Endometrium (tissue), 2 donors: ENCODE data around the gene DPP8.

ENCODE experiments used
- FAIRE-seq: peaks from 2 replicates; lab custom pipeline; 2012; peaks lifted over from hg19 to GRCh38; lab: Jason Lieb, UNC
- donor health status: control.
- donor health status: control.

DPP8 gene

DNA sequence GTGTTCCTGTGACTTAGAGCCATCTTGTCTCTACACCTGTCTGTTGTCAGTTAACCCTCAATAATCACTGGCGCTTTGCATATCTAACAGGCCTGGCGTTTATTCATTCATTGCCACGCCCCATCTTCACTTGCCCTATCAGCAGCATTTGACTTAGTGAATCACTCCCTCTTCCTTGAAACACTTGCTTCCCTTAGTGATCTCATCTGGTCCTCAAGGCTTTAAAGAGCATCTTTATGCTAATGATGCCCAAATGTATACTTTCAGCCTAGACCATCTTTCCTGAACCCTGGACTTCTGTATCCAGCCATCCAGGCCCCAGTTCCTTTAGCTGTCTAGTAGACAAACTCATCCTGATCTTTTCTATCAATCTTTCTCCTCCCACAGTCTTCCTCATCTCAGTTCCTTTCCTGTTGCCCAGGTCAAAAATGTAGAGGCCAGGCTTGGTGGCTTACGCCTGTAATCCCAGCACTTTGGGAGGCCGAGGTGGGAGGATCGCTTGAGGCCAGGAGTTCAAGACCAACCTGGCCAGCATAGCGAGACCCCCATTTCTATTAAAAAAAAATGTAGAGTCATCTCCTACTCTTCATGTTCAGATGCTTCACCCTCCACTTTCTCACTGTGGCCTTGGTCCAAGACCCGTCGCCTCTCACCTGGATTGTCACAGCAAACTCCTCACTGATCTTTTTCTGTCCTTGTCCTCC lies 93.4 kb downstream of the DPP8 start:
- no peak for FAIRE-seq

DNA sequence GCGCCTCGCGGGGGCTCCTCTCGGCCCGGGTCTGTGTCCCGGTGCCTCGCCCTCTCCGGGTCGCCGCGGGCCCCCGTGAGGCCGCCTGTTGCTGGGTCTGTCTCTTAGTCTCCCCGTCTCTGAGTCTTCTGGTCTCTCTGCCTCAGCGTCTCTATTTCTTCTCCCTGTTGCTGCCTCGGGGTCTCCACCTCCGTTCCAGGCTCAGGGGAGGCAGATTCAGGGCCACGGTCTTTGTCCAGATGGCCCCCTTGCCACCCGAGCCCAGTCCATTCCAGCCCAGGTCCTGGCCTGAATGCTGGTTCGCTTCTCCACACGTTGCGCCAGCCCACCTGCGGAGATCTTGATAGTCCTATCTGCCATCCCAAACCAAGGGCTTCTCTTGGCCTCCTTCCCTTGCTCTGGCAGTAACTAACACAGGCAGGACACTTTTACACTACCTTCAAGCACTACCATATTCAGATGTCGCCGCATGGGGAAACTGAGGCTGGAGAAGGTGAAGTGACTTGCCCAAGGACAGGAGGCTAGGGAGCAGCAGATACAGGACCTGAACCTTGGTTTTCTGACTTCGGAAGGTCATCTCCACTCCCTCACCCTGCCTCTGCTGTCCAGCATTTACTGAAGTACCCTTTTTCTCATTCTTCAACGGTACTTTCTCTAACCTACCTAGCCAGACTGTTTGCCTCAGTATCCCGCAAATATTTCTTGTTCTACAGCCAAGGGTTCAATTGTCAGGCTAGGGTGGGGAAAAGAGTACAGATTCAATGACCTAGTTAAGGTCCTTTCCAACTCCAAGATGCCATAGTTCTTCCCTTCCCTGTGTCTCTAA lies 94.1 kb downstream of the DPP8 start:
- no peak for FAIRE-seq

DNA sequence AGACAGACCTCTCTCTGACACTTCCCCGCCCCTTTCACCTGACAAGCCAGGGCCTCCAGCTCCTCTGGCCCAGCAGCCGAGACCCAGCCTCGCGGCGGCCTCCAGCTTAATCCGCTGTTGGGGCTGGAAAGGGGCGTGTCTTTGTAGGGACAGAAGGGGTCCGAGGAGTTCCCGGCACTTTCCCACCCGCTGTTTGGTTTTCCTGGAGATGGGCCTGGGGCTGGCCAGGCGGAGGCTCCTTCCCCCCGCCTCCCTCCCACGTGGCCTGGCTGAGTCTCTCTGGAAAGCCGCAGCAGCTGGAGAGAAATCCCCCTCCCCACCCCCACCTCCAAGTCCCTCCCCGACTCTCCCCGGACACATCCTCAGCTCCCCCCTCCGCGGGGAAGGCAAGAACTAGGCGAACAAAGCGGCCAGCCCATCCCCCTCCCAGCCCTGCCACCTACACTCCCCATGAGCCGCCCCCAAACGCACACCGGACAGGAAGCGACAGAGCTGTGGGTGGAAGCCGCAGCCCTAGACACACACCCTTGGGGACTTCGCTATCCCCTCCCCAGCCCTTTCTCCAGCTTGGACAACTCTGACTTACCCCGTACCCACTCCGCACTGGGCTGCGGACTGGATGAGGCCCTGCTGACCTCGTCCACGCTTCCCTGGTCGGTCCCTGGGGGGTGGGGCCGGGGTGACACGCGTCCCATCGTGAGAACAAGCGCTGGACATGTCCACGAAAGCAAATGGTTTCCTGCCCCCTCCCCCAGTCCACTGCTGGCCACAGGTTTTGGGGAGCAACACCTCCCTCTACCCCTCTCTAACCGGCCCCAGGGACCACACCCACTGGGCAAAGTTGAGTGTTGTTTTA lies 95.9 kb downstream of the DPP8 start:
- FAIRE-seq, result no peak

DNA sequence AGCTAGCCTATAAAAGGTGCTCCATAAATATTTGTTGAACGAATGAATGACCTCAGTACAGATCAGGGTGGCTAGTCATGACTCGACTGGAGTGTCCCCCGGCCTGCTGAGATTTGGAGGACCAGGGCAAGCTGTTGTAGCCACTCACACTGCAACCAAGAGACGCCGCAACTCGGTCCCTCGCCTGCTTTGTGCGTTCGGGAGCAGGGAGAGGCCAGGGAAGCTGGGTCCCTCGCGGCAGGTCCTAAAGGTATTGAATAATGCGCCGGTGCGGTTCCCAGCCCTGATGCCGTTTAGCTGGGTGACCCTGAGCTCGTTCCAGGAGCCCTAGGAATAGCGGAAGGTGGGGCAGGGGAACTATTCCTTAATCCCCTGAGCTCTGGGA lies 96.5 kb downstream of the DPP8 start:
- no peak for FAIRE-seq

DNA sequence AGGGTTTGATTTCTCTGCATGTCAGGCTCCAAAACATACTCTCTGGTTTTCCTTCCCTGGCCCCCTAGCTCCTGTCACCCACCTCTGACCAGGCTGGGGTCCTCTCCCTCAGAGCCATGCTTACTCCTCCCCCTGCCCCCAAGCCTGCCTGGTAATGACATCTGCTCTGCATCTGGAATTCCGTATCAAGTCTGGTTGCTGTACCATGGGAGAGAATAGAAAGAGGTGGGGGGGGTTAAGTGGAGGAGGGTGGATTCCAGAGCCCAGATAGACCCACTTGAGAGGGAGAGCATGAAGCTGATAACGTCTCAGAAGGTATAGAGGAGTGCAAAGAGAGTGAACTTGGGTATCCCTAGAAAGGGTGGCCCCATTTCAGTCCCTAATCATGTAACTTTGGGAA lies 98.9 kb downstream of the DPP8 start:
- FAIRE-seq, result no peak

DNA sequence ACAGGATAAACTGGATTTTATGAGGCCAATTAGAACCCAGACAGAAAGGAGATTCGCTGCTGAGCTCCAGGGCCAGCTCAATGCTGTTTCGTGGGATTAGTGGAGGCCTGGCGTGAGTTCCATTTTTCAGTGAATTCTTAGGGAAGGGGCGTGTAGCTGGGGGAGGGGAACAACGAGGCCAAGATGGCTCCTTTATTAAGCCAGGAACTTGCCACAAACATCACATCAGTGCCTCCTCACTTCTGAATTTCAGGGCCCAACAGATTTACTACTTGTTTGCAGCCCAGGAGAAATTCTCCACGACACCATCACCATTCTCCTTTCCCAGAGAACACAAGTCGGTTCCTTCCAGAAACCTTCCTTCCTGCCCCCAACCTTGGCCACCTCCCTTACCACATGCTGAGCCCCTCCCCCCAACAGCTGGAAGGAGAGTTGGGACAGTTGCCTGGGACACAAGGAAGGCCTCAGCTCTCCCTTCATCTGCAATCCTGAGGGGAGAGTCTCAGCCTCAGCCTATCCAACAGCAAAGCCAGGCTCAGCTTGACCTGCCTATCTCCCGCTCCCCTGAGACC lies 100.6 kb downstream of the DPP8 start:
- FAIRE-seq, result no peak

DNA sequence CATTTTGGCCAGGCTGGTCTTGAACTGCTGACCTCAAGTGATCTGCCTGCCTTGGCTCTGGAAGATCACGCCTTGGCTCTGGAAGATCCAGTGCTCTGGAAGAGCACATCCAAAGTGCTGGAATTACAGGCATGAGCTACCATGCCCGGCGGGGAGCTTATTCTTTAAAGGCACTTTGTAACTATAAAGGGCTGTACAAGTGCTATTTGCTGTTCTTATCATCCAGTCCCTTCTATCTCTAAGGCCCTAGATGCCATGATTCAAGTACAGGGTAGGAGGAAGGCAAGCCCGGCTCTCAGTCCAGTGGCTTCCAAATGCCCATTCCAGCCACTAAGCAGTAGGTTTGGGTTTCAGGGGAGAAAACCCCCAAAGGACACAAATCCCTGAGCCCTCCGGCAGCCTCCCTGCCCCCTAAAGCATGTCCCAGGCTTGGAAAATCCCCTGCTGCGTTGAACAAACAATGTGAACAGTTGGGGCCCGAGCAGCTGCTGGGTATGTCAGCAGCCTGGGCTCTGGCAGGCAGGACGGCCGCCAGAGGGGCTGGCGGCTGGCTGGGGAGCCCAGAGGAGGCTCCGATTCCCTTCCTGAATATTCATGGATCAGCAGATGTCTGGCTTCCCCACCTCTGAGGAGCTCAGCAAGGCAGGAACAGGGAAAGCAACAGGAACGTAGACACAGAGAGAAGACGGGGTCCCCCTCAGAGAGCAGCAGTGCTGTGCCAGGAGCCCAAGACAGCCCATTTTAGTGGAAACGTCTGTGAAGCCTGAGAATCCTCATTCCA lies 102.5 kb downstream of the DPP8 start:
- FAIRE-seq, result no peak

DNA sequence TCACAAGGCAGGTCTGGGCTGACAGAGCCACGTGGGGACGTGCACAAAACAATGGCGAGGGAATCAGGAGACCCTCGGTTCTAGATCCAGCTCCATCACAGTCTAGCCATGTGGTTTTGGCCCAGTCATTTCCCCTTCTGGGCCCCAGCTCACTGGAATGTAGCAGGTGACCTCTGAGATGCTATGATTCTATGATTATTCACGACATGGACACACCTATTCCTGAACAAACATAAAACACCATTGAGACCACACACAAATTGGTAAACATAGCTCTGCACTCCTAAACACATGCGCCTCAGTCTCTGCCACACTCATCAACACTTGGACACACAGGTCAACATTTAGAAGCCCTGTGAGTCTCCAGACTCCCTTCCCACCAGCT lies 103.7 kb downstream of the DPP8 start:
- no peak for FAIRE-seq

DNA sequence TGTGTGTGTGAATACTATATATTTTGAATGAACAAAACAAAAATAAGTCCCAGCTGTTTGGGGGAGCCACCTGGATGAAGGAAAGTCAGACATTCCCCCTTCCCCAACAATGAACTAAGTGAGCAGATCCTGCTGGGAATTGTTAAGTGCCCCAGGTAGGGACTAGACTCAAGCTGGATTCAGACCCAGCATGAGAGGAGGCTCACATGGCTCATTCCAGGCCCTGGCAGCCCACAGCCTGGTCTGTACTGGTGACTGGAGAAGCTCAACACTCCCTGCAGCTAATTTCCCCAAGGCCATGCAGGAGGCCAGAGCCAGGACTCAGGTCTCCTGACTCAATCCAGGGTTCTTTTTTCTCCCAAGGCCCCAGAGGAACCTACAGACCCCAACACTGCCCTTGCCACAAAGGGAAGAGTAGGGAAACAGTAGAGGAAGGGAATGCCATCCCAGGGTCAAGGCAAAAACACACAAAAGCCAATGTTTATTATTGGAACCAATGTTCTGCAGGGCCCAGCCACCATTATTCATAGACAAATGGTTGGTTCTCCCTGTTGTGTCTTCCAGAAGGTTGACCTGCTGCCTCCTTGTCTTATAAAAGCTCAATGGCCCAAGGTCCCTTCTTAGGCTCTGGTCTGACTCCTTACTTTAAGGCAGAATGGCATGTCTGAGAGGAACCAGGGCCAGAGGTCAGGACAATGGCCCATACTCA lies 104.3 kb downstream of the DPP8 start:
- FAIRE-seq, result no peak

DNA sequence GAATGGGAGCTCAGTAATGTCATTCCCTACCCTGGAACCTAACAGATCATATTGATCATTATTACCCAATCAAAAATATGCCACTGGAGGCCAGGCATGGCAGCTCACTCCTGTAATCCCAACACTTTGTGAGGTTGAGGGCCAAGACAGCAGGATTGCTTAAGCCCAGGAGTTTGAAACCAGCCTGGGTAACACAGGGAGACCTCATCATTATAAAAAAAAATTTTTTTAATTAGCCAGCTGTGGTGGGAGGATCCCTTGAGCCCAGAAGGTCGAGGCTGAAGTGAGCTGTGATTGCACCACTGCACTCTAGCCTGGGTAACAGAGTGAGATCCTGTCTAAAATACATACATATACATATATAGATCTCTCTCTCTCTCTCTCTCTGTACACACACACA lies 104.9 kb downstream of the DPP8 start:
- no peak for FAIRE-seq

DNA sequence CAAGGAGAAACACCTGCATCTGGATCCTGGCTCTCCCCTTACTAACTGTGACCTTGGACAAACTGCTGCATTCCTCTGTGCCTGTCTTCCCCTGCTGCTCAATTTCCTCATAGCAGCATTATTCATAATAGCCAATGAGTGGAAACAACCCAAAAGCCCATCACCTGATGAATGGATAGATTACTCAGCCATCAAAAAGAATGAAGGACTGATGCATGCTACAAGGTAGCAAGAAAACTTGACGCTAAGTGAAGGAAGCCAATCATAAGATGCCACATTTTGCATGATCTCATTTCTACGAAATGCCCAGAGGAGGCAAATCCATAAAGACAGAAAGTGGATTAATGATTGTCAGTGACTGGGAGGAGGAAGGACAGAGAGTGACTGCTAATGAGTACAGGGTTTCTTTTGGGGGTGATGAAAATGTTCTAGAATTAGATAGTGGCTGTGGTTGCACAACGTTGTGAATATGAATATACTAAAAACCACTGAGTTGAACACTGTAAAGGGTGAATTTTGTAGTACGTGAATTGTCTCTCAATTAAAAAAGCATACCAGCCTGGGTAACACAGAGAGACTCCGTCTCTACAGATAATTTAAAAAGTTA lies 105.9 kb downstream of the DPP8 start:
- no peak for FAIRE-seq

DNA sequence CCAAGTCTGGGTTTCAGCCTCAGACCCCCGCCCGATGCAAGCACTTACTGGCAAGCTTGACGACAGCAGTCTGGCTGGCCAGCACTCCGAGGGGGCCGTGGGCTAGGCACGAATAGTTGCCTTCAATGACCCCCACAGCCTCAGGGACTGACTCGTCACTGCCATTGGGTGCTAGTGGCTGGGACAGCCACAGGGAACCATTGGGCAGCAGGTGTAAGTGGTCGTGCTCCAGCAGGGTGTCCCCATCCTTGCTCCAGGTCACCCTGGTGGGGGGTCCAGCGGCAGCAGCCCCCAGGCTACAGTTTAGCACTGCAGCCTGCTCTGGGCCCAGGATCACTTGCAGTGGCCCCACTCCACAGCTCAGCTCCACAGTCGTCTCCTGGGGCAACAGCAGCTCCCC lies 106.5 kb downstream of the DPP8 start:
- FAIRE-seq, result no peak

DNA sequence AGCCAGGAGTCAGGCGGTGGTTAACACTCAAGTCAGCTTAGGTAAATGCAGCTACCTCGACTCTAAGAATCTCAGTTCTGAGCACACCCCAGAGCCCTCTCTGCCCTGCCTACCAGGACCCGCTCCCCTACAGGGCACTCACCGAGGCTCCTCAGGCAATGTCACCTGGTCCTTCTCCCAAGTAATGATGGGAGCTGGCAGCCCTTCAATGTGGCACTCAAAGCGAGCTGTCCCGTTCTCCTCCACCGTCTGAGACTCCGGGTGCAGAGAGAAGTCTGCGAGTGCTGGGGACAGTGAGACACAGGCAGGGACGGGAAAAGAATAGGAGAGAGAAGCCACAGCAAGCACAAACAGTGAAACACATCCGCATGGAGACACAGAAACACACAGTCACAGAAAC lies 107.5 kb downstream of the DPP8 start:
- FAIRE-seq, result no peak

DNA sequence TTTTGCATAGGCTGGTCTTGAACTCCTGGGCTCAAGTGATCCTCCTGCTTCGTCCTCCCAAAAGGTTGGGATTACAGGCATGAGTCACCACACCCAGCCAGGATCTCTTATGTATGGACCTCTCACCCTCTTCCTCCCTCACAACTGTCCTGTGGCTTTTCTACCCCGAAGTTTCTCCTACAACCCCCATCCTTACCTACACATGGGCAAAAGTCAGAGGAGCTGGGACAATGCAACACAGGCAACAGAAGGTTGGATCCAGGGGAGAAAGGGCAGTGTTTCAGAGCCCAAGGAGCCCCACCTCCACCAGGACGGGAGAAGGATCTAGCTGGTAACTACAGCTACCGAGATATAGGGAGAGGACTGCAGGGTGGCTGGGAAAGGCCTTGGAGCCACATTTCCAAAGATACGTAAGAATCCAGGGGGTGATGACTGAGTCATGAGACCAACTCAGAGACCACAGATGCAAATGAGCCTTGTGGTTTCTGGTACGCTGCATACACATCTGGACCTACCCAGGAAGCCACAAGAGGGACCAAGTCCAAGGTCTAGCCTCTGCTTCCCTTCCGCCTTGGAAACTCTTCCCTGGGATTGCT lies 108.4 kb downstream of the DPP8 start:
- no peak for FAIRE-seq

DNA sequence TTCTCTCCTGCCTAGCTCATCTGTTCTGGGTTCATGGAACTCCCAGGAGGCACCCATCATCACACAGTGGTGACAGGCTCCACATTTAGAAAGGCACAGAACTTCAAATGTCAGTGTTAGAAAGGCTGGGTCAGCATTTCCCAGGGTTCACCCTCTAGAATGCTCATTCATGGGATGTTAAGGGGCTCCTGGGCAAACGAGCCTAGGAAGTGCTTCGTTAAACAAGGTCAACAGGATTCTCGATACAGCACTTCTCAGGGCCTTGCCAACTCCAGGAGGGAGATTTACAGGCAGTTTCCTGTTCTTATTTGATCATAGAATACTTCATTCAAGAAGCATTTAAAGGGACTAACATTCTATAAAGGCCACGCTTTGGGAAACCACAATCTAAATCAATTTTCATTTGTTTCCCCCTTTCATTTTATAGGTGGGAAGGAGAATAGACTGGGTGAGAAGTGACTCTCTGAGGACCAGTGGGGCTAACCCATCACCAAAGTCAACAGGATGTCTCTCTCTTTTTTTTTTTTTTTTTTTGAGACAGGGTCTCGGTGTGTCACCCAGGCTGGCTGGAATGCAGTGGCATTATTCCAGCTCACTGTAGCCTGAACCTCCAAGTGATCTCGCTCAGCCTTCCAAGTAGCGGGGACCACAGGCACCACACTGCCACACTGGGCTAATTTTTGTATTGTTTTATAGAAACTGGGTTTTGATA lies 109.0 kb downstream of the DPP8 start:
- FAIRE-seq, result no peak

DNA sequence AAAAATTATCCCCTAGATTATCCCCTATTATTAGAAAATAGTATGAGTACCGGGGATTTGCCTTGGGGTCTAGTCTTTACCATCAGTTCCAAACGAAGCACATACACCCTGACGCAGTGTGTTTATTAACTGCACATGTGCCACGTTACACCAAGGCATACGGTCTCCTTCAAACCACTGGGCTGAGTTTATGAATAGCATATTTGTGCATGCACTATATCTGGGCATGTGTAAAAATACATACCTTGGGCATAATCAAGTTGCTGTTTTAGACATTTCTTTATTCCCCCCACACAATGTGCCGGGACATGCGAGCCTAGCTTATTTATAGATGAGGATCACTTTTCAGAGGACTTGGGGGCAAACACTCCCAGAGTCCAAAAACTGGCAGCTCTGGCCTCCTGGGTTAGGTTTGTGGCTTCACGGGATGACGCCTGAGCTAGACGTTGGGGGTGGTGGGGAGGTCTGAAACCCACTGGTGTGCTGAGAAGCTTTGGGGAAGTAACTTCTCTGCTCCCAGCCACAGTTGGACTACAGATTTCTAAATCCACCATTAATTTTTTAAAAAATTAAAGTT lies 111.0 kb downstream of the DPP8 start:
- FAIRE-seq, result no peak

DNA sequence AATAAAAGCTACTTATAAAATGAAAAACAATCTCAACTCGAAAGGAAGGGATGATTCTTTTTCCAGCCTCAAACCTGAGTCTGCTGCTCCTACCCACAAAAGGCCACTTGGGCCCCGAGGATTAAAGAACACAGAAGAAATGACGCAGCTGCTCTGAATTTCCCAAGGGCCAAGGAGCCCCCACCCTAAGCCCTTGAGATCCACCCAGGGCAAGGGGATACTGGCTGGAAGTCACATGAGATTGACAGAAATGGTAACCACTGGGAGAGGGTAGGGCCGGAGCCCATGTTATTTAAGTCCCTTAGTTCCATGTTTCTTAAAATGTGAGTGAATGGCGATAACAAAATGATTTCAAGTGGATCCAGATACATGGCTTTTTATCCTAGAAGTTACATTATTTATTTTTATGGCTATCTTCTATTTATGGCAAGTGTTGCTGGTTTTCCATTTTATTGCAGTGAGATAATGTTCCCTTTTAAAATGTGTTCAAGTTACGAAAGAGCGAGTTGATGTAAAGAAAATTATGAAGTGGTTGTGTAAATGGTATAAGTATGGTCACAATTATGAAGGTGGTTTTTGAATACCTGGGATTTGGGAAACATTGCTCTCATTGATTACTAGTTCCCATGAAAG lies 111.6 kb downstream of the DPP8 start:
- no peak for FAIRE-seq

DNA sequence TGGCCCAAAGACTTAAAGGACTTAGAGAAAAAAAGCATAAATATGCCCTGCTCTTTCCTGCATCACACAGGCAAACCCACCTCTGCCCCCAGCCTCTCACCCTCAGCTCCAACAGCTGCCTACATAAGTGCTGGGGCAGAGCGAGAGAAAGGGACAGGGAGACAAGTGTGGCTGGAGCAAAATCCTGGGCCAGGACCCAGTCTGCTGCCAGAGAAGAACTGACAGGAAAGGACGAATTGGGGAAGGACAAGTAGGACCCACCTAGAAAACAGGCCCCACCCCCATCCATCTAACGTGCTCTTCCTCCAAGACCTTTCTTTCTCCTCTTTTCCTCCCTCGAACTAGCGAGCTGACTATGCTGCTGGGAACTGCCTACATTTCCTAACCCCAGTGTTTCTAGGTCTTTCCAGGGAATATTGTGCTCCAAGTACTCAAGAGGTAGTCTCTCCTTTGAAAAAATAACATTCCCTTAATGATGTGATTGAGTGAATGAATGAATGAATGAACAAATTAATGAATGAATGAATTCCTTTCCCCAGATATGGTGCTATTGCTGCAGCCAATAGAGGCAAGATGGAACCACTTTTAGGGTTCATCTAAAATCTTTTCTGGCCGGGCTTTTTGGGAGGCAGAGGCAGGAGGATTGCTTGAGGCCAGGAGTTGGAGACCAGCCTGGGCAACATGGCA lies 113.2 kb downstream of the DPP8 start:
- FAIRE-seq, result no peak
